Neural crest cell (in vitro differentiated cells): Measurements from ENCODE around the gene HSF2BP. TPM values are rescaled to one million over a fixed set of nuclear protein-coding genes. Genes with fewer than 3 reads are reported as not detected.

ENCODE experiments used
- DNase-seq: peaks from one replicate; pipeline ENCODE4 v3.0.0; 2021; ENCODE audit warnings: low read depth, mixed read lengths, low spot score
- H3K27ac Mint-ChIP-seq: one replicate; pipeline ENCODE4 v1.8.0; 2021; ENCODE audit warnings: mild to moderate bottlenecking, mixed read lengths; ENCODE audit not compliant: unreplicated experiment
- H3K27me3 Mint-ChIP-seq: 2 replicates; pipeline ENCODE4 v1.8.0; 2021; ENCODE audit warnings: low read depth, mild to moderate bottlenecking, mixed read lengths
- H3K36me3 Mint-ChIP-seq: 2 replicates; pipeline ENCODE4 v1.8.0; 2021; ENCODE audit warnings: low read depth, mild to moderate bottlenecking, mixed read lengths
- H3K4me1 Mint-ChIP-seq: 2 replicates; pipeline ENCODE4 v1.8.0; 2021; ENCODE audit warnings: mixed read lengths
- H3K4me3 Mint-ChIP-seq: one replicate; pipeline ENCODE4 v1.8.0; 2021; ENCODE audit warnings: mild to moderate bottlenecking, mixed read lengths
- H3K9me3 Mint-ChIP-seq: 2 replicates; pipeline ENCODE4 v1.8.0; 2021; ENCODE audit warnings: mixed read lengths
- CTCF ChIP-seq: fragments of 200-600 bp; sonication (generic); conservative IDR thresholded peaks from 2 replicates; pipeline ENCODE4 v1.5.0; 2021; ENCODE audit warnings: antibody characterized with exemption, mild to moderate bottlenecking
- total RNA-seq: library from RNA; stranded (reverse); gene quantifications from 2 replicates; pipeline ENCODE4 v1.2.1, GENCODE V29; 2021

HSF2BP gene
- total RNA-seq, 1 donor from 2014 or later = 2.3 TPM

GRCh38 chr21:43690346-43690745, 31.1 kb upstream of the HSF2BP start:
- Mint-ChIP-seq H3K27ac (no peak overlapping the region), H3K9me3 (no peaks in the 10 kb centered on the region), H3K4me3 (no peak overlapping the region), H3K27me3 (no peaks in the 10 kb centered on the region), H3K4me1 (no peaks in the 10 kb centered on the region), H3K36me3 (peaks cover 14% of the 10 kb centered on the region)
- TF ChIP-seq CTCF = no peak
- no peak for DNase-seq

- no peak for TF ChIP-seq CTCF
- no peaks in the 10 kb centered on the region for H3K9me3 Mint-ChIP-seq
- H3K27me3 Mint-ChIP-seq = no peaks in the 10 kb centered on the region
- no peak for DNase-seq
- H3K27ac Mint-ChIP-seq = no peak overlapping the region
- H3K4me1 Mint-ChIP-seq = no peaks in the 10 kb centered on the region
- H3K4me3 Mint-ChIP-seq = no peak overlapping the region
- H3K36me3 Mint-ChIP-seq = peaks cover 14% of the 10 kb centered on the region
Measured at GRCh38 chr21:43689556-43690337, 30.5 kb upstream of the HSF2BP start.

- Mint-ChIP-seq H3K9me3 (no peaks in the 10 kb centered on the region), H3K27me3 (no peaks in the 10 kb centered on the region), H3K4me3 (no peak overlapping the region), H3K27ac (no peak overlapping the region), H3K36me3 (peaks cover 14% of the 10 kb centered on the region), H3K4me1 (no peaks in the 10 kb centered on the region)
- DNase-seq = no peak
- no peak for TF ChIP-seq CTCF
Measured at GRCh38 chr21:43688906-43689305, 29.6 kb upstream of the HSF2BP start.

- peaks cover 11% of the 10 kb centered on the region for H3K36me3 Mint-ChIP-seq
- H3K27me3 Mint-ChIP-seq = no peaks in the 10 kb centered on the region
- no peak overlapping the region for H3K27ac Mint-ChIP-seq
- H3K4me1 Mint-ChIP-seq = no peaks in the 10 kb centered on the region
- no peak for TF ChIP-seq CTCF
- H3K4me3 Mint-ChIP-seq = no peak overlapping the region
- no peak for DNase-seq
- H3K9me3 Mint-ChIP-seq = no peaks in the 10 kb centered on the region
Measured at GRCh38 chr21:43687566-43688399, 28.5 kb upstream of the HSF2BP start.

- H3K4me3 Mint-ChIP-seq = no peak overlapping the region
- H3K4me1 Mint-ChIP-seq = no peaks in the 10 kb centered on the region
- H3K9me3 Mint-ChIP-seq = no peaks in the 10 kb centered on the region
- no peaks in the 10 kb centered on the region for H3K27me3 Mint-ChIP-seq
- no peak for DNase-seq
- peaks cover 12% of the 10 kb centered on the region for H3K36me3 Mint-ChIP-seq
- TF ChIP-seq CTCF = no peak
- H3K27ac Mint-ChIP-seq = no peak overlapping the region
Measured at GRCh38 chr21:43686811-43687565, 27.7 kb upstream of the HSF2BP start.
